HG02870 (cell line): ENCODE measurements around the gene USP54.

ENCODE experiments used
- ATAC-seq: cut with Tn5 transposase; IDR thresholded peaks from one replicate; pipeline ENCODE4 v1.9.1; 2021; ENCODE audit warnings: mild to moderate bottlenecking, moderate library complexity; ENCODE audit not compliant: unreplicated experiment

Gene USP54

DNA sequence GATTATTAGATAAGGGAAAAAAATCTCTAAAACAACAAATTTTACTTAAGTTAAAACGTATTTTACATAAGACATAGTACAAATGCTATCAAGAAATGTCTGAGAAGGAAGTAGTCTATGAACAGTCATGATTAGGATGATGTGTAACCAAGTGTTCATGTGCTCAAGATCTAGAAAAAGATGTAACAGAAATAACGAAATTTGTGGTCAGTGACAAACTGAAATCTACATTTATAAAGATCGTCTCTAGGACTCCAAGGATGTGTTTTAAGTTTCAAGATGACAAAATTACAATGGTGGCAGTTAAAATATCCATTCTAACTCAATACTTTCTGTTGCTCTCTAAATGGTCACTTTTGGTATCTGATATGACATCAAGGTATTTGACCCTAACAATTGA lies 112.5 kb downstream of the USP54 start:
- no peak for ATAC-seq

DNA sequence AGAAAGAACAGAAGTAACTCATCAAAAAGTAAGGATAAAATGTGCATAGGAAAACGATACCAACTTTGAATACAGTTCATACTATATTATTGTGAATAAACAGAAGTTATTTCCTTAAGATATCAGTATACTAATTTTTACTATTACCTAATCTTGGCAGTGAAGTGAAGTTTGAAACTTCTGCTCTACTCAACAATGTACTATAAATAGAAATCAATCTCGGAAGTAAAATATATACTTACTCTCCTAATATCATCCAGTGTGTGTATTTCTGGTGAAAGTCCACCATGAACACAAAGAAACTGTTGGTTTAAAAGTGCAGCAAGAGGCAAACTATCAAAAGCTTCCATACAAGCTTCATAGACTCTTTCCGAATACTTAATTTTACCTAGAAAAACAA lies 119.9 kb downstream of the USP54 start:
- ATAC-seq, result no peak

DNA sequence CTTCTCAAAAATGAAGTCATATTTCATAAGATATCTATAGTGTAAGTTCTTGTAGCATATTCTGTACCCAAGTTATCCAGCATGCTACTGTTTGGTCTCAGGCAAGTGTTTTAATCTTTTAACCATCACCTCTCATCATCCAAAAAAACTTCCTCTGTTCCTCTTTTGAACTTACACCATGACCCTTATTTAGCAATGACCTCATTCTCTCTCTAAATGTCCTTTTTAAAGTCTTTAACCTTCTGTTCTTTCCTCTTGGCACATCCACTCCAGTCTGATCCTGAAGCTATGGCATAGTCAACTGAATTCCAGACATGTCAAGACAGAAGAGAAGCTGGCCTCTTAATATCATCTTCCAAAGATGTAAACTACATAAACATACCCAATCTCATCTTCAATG lies 121.6 kb downstream of the USP54 start:
- ATAC-seq, result no peak

DNA sequence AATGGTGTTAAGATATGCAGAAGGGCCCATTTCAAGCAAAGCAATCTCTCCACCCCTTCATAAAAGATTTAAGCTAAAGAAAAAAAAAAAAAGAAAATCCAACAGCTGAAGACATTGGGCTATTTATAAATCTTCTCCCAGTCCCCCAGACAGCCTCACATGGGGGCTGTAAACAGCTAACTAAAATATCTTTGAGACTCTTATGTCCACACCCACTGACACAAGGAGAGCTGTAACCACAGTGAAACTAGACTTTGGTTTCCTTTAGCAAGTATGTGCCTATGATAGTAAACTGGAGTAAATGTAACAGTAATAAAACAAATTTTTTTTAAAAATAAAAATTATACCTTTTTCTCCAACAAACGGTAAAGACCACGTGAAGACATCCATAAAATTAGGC lies 123.9 kb downstream of the USP54 start:
- no peak for ATAC-seq

DNA sequence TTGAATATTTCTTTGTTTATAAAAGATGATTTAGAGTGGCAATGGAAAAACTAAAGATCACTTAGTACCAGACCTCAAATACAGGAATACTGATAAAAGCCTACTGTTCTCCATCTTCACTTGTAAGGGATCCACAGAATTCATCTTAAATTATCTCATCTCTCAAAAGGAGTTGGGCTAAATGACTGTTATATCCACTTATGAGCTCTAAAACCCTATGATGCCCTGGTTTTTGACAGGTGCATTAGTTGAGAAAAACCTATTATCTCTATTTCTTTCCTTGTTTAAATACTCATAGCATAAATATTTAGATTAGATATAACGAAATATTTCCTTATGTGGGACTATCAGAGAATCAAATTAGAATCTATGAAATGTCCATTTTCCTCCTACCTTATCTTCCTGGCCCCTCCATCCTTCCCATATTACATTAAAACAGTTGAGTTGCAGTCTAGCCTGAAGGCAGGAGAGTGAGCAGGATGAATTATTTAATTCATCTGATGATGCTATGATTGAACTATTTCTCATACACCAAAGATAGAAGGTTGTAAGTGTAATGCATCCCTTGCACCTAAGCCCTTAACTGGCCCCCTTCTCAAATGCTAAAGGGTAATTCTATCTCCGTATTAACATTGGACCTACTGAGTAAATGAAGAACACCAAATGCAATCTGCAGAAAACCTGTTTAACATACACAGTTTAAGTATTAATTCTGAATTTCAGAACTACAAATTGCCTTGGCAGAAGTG lies 125.0 kb downstream of the USP54 start:
- ATAC-seq, result no peak

DNA sequence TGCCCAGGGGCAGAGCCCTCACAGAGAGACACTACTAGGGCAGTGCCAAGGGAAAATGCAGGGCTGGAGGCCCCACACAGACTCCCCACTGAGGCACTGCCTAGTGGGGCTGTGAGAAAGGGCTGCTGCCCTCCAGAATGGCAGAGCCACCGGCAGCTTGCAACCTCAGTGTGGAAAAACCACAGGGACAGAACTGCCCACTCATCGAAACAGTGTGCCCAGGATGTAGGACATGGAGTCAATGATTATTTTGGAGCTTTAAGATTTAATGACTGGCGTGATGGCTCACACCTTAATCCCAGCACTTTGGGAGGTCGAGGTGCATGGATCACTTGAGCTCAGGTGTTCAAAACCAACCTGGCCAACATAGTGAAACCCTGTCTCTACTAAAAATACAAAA lies 130.2 kb downstream of the USP54 start:
- ATAC-seq, result no peak

DNA sequence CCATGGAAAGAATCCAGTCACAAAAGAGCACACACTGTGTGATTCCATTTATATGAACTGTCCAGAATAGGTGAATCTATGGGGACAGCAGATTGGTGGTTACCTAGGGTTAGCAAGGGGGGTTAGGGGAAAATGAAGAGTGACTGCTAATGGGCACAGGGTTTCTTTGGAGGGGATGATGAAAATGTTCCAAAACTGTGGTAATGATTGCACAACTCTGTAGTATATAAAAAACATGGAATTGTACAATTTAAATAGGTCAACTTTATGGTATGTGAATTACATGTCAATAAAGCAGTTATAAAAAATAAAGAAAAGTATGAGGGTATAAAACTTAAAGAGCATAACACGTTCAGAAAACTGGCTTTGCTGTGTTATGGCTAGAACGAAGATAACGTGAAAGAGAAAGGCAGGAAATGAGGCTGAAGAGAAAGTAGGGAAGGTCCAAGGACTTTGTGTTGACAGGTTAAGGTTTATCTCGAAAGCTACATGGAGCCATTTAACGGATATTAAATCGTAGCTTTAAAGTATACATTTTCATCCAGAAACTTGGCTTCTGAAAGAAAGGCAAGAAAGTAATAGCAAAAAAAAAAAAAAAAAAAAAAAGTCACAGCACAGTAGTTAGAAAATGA lies 131.3 kb downstream of the USP54 start:
- ATAC-seq, result no peak

DNA sequence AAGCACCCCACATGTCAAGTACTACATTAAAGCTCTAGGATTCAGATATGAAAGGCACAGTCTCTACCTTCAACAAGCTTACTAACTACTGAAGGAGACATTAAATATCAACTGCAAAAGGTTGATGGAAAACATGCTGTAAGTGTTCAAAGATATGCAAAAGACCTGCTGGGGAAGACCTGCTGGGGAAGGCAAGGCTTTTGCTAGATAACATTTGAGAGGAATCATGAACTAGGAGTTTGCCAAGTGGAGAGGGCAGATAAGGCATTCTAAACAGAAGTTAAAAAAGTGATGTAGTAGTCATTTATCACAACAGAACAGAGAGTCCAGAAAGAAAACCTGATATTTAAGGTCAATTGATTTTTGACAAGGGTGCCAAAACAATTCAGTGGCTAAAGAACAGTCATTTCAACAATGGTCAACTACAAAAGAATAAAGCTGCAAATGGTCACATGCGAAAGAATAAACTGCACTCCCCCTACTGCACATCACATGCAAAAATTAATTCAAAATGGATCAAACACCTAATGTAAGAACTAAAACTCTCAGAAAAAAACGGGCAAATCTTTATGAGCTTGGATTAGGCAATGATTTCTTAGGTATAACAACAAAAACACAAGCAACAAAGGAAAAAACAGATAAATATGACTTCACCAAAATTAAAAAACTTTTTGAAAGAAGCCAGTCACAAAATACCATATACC lies 134.8 kb downstream of the USP54 start:
- no peak for ATAC-seq

DNA sequence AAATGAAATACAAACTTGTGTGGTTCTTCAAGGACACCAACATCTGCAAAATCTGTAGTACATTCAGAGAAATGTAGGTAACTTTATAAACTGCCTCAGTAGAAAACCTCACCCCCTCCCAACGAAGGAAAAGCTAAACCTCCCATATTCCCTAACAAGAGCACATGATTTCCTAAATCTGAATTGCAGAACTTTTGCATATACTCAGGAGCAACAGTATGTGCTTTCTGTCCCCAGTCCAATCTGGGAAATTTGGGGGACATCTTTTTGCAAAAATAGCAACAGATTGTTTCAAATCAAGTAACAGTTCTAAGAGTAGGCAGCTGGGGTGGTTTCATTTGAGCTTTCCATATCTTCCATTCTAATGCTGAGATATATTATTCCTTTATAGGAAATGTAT lies 142.0 kb downstream of the USP54 start:
- no peak for ATAC-seq

DNA sequence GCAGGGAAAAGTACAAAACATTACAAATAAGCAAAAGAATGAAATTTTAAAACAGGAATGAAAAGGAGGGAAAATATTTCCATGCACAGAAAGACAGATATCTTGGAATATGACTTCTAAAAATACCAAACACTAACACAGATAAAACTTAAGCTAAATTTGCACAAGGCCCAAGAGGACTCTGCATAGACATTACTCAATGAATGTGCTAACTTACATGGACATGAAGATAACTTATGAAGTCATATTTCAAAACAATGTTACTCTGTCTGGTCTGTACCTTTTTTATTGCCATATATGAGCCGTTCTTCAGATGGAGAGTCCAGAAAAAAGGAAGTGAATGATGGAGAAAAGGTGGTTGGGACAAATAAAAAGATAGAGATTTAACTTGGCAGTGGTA lies 142.8 kb downstream of the USP54 start:
- ATAC-seq, result no peak
